ENCODE data around the gene FADS2.

Gene FADS2

DNA sequence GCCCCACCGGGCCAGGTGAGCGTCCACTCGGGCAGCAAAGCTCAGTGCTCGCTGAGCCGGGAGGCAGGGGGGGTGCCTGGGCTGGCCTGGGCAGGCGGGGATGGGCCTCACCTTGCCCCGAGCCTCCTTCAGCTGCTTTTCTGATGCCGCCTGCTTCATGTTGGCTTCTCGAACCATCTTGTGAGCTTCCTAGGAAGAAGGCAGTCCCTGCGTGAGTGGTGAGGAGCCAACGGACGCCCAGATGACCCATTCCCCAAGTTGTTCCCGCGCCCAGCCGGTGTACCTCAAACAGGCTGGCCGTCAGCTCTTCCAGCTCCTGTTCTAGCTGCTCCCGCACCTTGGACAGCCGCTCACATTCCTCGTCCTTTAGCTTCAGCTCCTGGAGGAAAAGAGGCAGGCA, 79.2 kb downstream of the FADS2 start:
- no peaks in the 10 kb centered on the region for H3F3A ChIP-seq (ENCODE audit: control insufficient read depth, insufficient read depth)
- no peaks in the 10 kb centered on the region for H3K79me2 ChIP-seq (ENCODE audit: control insufficient read depth, low read length)
- H3K27me3 ChIP-seq (ENCODE audit: control insufficient read depth, low read length) = peaks cover 3% of the 10 kb centered on the region; the same call in 1 of the 2 replicates
- H3K27ac ChIP-seq (ENCODE audit: low read depth, low read length) = no peak overlapping the region
- no peaks in the 10 kb centered on the region for H3K9me2 ChIP-seq (replicated peaks; ENCODE audit: control insufficient read depth, low read length)
- no peak for TF ChIP-seq EZH2phosphoT487 (IDR thresholded peaks at IDR 0.05; ENCODE audit: borderline replicate concordance, low read length)
- TF ChIP-seq, protein P1, sequence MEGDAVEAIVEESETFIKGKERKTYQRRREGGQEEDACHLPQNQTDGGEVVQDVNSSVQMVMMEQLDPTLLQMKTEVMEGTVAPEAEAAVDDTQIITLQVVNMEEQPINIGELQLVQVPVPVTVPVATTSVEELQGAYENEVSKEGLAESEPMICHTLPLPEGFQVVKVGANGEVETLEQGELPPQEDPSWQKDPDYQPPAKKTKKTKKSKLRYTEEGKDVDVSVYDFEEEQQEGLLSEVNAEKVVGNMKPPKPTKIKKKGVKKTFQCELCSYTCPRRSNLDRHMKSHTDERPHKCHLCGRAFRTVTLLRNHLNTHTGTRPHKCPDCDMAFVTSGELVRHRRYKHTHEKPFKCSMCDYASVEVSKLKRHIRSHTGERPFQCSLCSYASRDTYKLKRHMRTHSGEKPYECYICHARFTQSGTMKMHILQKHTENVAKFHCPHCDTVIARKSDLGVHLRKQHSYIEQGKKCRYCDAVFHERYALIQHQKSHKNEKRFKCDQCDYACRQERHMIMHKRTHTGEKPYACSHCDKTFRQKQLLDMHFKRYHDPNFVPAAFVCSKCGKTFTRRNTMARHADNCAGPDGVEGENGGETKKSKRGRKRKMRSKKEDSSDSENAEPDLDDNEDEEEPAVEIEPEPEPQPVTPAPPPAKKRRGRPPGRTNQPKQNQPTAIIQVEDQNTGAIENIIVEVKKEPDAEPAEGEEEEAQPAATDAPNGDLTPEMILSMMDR (IDR thresholded peaks at IDR 0.05; ENCODE audit: low read depth, low read length, poor library complexity, severe bottlenecking) = no peak
- H3K36me3 ChIP-seq (ENCODE audit: control insufficient read depth, low read length) = no peaks in the 10 kb centered on the region
- H3K4me3 ChIP-seq (ENCODE audit: low read length) = no peak overlapping the region
- H3K4me2 ChIP-seq (ENCODE audit: low read length) = no peak overlapping the region
- H4K20me1 ChIP-seq (ENCODE audit: control insufficient read depth, insufficient read depth, low read depth, low read length) = no peaks in the 10 kb centered on the region
- H3K9me3 ChIP-seq (ENCODE audit: control insufficient read depth, insufficient read depth, low read length) = no peaks in the 10 kb centered on the region
- no peaks in the 10 kb centered on the region for H3K4me1 ChIP-seq (ENCODE audit: control insufficient read depth, low read length)

DNA sequence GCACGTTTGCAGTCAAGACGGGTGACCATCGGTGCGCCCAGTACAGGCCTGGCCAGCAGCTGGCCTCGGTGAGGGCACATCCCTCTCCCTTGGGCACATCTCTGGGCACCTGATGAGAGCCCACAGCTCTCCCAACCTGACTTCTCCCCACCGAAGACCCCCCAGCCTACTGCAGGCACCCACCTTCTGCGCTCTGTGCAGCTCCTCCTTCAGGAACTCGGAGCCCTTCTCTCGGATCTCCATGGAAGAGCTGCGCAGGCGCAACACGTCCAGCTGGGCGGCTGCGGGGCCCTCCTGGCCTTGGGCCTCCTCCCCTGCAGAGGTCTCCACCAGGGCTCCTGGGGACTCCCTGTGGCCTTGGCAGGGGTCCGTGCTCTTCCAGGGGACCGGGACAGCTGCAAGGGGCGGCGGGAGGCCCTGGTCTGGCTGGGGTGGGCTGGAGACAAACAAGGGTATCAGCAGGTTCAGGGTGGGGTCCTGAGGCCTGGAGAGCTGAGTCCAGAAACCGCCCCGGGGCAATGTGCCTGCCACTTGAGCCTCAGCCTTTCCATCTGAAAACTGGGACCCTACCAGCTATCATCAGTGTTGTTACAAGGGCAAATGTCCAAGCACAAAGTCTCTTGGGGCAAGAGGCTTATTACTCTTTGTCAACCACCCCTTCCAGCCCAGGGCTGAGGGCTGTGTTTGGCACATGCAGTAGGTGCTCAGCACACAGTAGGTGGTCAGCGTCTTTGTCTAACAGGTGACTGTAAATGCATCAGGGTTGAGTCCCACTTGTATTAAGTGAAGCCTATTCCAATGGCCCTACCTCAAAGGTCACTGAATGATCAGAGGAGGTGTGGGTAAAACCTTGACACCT, 80.0 kb downstream of the FADS2 start:
- no peaks in the 10 kb centered on the region for H4K20me1 ChIP-seq (ENCODE audit: control insufficient read depth, insufficient read depth, low read depth, low read length)
- H3F3A ChIP-seq (ENCODE audit: control insufficient read depth, insufficient read depth) = no peaks in the 10 kb centered on the region
- H3K79me2 ChIP-seq (ENCODE audit: control insufficient read depth, low read length) = no peaks in the 10 kb centered on the region
- no peak overlapping the region for H3K27ac ChIP-seq (ENCODE audit: low read depth, low read length)
- TF ChIP-seq EZH2phosphoT487 (IDR thresholded peaks at IDR 0.05; ENCODE audit: borderline replicate concordance, low read length) = no peak
- TF ChIP-seq, protein P1 (IDR thresholded peaks at IDR 0.05; ENCODE audit: low read depth, low read length, poor library complexity, severe bottlenecking) = no peak
- no peaks in the 10 kb centered on the region for H3K4me1 ChIP-seq (ENCODE audit: control insufficient read depth, low read length)
- no peak overlapping the region for H3K4me2 ChIP-seq (ENCODE audit: low read length)
- no peaks in the 10 kb centered on the region for H3K9me3 ChIP-seq (ENCODE audit: control insufficient read depth, insufficient read depth, low read length)
- H3K36me3 ChIP-seq (ENCODE audit: control insufficient read depth, low read length) = no peaks in the 10 kb centered on the region
- H3K4me3 ChIP-seq (ENCODE audit: low read length) = no peak overlapping the region
- no peaks in the 10 kb centered on the region for H3K9me2 ChIP-seq (replicated peaks; ENCODE audit: control insufficient read depth, low read length)
- peaks cover 3% of the 10 kb centered on the region; the same call in 1 of the 2 replicates for H3K27me3 ChIP-seq (ENCODE audit: control insufficient read depth, low read length)

DNA sequence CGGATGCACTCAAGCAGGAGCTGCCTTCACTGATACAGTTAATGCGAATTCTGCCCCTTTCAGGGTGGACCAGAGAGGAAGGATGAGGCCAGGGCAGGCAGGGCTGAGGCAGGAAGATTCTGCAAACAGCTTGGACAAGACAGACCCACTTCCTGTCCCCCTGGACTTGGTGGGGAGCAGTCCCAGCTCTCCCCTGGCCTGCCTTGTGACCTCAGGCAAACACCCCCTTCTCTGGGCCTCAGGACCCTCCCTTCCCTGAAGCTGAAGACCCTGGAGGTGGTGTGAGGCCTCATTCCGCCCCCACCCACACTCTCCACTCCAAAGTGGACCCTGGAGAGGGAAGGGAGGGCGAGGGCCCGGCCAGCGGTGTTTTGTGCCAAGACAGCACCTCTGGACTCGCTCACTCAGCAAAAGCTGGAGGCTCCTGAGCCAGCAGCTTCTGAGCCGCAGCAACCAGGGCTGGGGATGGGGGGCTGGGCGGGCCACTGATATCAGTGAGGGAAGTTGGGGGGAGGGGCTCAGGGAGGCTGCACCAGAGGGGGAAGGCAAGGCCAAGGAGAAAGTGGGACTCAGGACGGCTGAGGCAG, 80.7 kb downstream of the FADS2 start:
- Histone ChIP-seq H4K20me1 (ENCODE audit: control insufficient read depth, insufficient read depth, low read depth, low read length) (no peaks in the 10 kb centered on the region), H3K79me2 (ENCODE audit: control insufficient read depth, low read length) (no peaks in the 10 kb centered on the region), H3K27ac (ENCODE audit: low read depth, low read length) (no peak overlapping the region), H3K9me2 (replicated peaks; ENCODE audit: control insufficient read depth, low read length) (no peaks in the 10 kb centered on the region), H3K27me3 (ENCODE audit: control insufficient read depth, low read length) (peaks cover 3% of the 10 kb centered on the region; the same call in 1 of the 2 replicates), H3K4me2 (ENCODE audit: low read length) (no peak overlapping the region), H3F3A (ENCODE audit: control insufficient read depth, insufficient read depth) (no peaks in the 10 kb centered on the region), H3K36me3 (ENCODE audit: control insufficient read depth, low read length) (no peaks in the 10 kb centered on the region), H3K9me3 (ENCODE audit: control insufficient read depth, insufficient read depth, low read length) (no peaks in the 10 kb centered on the region), H3K4me1 (ENCODE audit: control insufficient read depth, low read length) (no peaks in the 10 kb centered on the region), H3K4me3 (ENCODE audit: low read length) (no peak overlapping the region)
- TF ChIP-seq, protein P1 (IDR thresholded peaks at IDR 0.05; ENCODE audit: low read depth, low read length, poor library complexity, severe bottlenecking) = no peak
- TF ChIP-seq EZH2phosphoT487 (IDR thresholded peaks at IDR 0.05; ENCODE audit: borderline replicate concordance, low read length) = no peak
